Parathyroid adenoma (tissue), 2 donors: ENCODE results near the gene NBEAL1.
"Not testable (repeated sequence)": the region's sequence is repeated elsewhere in the genome, so short reads cannot be mapped to it uniquely, and the experiment has no call there.

ENCODE experiments used
- H2AFZ ChIP-seq: fragments of 300-600 bp; sonication (generic); one replicate; pipeline ENCODE4 v1.7.0; 2017; ENCODE audit warnings: antibody characterized with exemption, mild to moderate bottlenecking
- H3K27ac ChIP-seq: fragments of 300-600 bp; sonication (generic); one replicate; pipeline ENCODE4 v1.7.0; 2017
- H3K27me3 ChIP-seq: fragments of 300-600 bp; sonication (generic); one replicate; pipeline ENCODE4 v1.7.0; 2017; ENCODE audit warnings: low read length; ENCODE audit not compliant: control insufficient read depth, insufficient read depth
- H3K36me3 ChIP-seq: fragments of 300-600 bp; sonication (generic); one replicate; pipeline ENCODE4 v1.7.0; 2017; ENCODE audit warnings: low read length; ENCODE audit not compliant: control insufficient read depth, insufficient read depth
- H3K4me1 ChIP-seq: fragments of 300-600 bp; sonication (generic); one replicate; pipeline ENCODE4 v1.7.0; 2017; ENCODE audit warnings: control low read depth
- H3K4me2 ChIP-seq: fragments of 300-600 bp; sonication (generic); one replicate; pipeline ENCODE4 v1.7.0; 2017; ENCODE audit warnings: low read length
- H3K4me3 ChIP-seq: fragments of 300-600 bp; sonication (generic); one replicate; pipeline ENCODE4 v1.7.0; 2017; ENCODE audit warnings: low read depth, low read length
- H3K79me2 ChIP-seq: fragments of 300-600 bp; sonication (generic); one replicate; pipeline ENCODE4 v1.7.0; 2017; ENCODE audit warnings: control low read depth
- H3K9ac ChIP-seq: fragments of 300-600 bp; sonication (generic); one replicate; pipeline ENCODE4 v1.7.0; 2017; ENCODE audit warnings: mild to moderate bottlenecking
- H3K9me3 ChIP-seq: fragments of 300-600 bp; sonication (generic); one replicate; pipeline ENCODE4 v1.7.0; 2017; ENCODE audit warnings: low read length; ENCODE audit not compliant: control insufficient read depth
- TF ChIP-seq, protein P1 (sequence below): fragments of 300-600 bp; sonication (generic); IDR thresholded peaks from one replicate; pipeline ENCODE4 v1.7.0; 2017; ENCODE audit warnings: antibody characterized with exemption, mild to moderate bottlenecking
- donor health status: primary hyperparathyroidism.

NBEAL1 gene

DNA sequence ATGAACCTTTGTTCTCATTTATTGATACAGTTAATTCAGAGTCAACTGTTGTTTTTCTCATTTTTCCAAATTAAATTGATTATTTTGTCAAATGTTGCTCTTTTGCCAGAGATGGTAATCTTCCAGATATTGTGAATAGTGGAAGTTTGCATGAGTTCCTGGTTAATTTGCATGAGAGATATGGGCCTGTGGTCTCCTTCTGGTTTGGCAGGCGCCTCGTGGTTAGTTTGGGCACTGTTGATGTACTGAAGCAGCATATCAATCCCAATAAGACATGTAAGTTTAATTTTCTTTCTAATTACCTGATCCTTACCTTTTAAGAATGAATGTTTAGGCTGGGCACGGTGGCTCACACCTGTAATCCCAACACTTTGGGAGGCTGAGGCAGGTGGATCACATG, 232.0 kb downstream of the NBEAL1 start:
- Histone ChIP-seq H3K4me1 (no peaks in the 10 kb centered on the region), H2AFZ (no peak overlapping the region), H3K4me3 (no peak overlapping the region), H3K36me3 (no peaks in the 10 kb centered on the region), H3K4me2 (no peak overlapping the region), H3K9me3 (no peaks in the 10 kb centered on the region), H3K27ac (no peak overlapping the region), H3K27me3 (no peaks in the 10 kb centered on the region), H3K9ac (no peak overlapping the region), H3K79me2 (peaks cover 4% of the 10 kb centered on the region)
- TF ChIP-seq, protein P1, sequence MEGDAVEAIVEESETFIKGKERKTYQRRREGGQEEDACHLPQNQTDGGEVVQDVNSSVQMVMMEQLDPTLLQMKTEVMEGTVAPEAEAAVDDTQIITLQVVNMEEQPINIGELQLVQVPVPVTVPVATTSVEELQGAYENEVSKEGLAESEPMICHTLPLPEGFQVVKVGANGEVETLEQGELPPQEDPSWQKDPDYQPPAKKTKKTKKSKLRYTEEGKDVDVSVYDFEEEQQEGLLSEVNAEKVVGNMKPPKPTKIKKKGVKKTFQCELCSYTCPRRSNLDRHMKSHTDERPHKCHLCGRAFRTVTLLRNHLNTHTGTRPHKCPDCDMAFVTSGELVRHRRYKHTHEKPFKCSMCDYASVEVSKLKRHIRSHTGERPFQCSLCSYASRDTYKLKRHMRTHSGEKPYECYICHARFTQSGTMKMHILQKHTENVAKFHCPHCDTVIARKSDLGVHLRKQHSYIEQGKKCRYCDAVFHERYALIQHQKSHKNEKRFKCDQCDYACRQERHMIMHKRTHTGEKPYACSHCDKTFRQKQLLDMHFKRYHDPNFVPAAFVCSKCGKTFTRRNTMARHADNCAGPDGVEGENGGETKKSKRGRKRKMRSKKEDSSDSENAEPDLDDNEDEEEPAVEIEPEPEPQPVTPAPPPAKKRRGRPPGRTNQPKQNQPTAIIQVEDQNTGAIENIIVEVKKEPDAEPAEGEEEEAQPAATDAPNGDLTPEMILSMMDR: no peak

DNA sequence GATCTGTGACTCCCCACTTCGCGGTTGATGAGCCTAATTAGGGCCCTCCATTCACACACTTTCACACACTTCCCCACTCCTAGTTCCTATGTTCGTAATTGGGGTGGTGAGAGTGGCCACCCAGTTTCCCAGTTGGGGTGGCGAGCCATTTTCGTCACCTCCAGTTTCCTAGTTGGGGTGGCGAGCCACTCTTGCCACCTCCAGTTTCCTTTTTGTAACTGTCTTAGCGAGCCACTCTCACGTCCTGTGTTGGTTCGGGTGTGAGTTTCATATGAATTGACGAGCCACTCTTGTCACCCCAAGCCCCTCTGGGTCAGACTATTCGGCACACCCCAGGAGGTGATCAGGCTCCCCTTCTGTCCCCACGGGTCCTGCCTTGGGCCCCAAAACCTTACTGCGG, 238.1 kb downstream of the NBEAL1 start:
- TF ChIP-seq, protein P1: no peak
- Histone ChIP-seq H3K4me2 (no peak overlapping the region), H3K79me2 (no peaks in the 10 kb centered on the region), H3K9me3 (no peaks in the 10 kb centered on the region), H3K36me3 (no peaks in the 10 kb centered on the region), H3K27me3 (no peaks in the 10 kb centered on the region), H2AFZ (no peak overlapping the region), H3K27ac (no peak overlapping the region), H3K4me1 (no peaks in the 10 kb centered on the region), H3K9ac (no peak overlapping the region), H3K4me3 (no peak overlapping the region)

DNA sequence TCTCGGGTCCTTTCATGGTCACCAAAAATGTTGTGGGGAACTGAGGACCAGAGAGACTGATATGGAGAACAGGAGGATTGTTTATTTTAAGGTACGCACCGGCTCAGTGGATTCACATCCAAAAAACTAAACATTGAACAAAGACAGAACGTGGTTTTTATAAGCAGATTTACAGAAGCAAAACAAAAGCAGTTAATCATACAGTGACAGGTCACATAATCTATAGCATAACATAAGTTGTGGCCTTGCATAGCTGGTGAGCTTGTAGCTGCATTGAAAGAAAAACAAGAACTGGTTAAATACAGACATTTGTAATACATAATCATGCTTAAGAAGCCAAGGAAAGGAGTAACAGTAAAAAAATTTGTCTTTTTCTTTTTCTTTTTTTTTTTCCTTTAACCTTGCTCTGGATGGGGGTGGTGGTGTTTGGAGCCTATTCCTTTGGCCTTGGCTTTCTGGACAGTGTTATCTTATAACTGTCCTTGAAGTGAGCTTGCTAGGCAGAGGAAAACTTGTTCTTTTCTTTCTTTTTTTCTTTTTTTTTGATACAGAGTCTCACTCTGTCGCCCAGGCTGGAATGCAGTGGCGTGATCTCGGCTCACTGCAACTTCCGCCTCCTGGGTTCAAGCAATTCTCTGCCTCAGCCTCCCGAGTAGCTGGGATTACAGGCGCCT, 238.9 kb downstream of the NBEAL1 start:
- not testable (repeated sequence) for H3K79me2 ChIP-seq, H3K36me3 ChIP-seq, H3K4me3 ChIP-seq, H3K4me1 ChIP-seq, H3K9ac ChIP-seq, H2AFZ ChIP-seq, H3K27me3 ChIP-seq, H3K9me3 ChIP-seq, H3K27ac ChIP-seq, H3K4me2 ChIP-seq

DNA sequence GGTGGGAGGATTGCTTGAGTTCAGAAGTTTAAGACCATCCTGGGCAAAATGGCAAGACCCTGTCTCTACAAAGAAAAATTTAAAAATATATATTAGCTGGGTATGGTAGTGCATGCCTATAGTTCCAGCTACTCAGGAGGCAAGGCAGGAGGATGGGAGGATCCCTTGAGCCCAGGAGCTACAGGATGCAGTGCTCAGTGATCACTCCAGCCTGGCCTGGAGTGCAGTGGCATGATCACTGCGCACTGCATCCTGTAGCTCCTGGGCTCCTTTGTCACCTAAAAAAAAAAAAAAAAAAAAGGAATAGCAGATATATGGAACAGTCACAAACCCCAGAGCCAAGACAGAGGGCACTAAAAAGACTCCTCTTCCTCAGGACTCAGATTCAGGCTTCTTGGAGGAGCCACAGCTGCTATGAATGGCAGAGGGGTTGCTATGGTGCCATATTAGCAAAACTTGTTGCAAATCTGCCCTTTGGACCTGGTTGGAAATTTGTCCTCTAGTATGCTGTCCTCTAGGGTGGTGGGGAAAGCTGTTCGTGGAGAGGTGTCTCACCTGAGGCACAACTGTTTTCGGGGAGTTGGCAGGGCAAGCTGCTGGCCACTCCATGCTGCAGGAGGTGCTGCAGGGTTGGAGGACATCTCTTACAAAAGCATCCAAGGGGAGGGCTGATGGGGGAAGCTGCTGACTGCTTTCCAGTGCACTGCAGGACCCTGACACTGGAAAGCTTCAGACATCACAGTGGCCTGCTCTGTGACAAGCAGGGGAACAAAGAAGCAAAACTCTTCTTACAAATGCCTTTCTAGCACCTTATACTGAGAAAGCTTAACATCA, 246.9 kb downstream of the NBEAL1 start:
- Histone ChIP-seq H3K79me2 (no peaks in the 10 kb centered on the region), H3K9ac (no peak overlapping the region), H3K27me3 (no peaks in the 10 kb centered on the region), H3K9me3 (no peaks in the 10 kb centered on the region), H3K36me3 (no peaks in the 10 kb centered on the region), H3K4me2 (no peak overlapping the region), H3K4me3 (no peak overlapping the region), H3K4me1 (no peaks in the 10 kb centered on the region), H3K27ac (no peak overlapping the region), H2AFZ (no peak overlapping the region)
- TF ChIP-seq, protein P1: no peak
